ENCODE measurements around the gene GIGYF2. TPM values are rescaled to one million over a fixed set of nuclear protein-coding genes. Genes with fewer than 3 reads are reported as not detected.
A peak's percentile ranks its signal among the peaks of the same experiment; 100 is the strongest.
"Not testable (repeated sequence)": the region's sequence is repeated elsewhere in the genome, so short reads cannot be mapped to it uniquely, and the experiment has no call there.

Gene GIGYF2
- total RNA-seq, 1 donor: 58.5 TPM

DNA sequence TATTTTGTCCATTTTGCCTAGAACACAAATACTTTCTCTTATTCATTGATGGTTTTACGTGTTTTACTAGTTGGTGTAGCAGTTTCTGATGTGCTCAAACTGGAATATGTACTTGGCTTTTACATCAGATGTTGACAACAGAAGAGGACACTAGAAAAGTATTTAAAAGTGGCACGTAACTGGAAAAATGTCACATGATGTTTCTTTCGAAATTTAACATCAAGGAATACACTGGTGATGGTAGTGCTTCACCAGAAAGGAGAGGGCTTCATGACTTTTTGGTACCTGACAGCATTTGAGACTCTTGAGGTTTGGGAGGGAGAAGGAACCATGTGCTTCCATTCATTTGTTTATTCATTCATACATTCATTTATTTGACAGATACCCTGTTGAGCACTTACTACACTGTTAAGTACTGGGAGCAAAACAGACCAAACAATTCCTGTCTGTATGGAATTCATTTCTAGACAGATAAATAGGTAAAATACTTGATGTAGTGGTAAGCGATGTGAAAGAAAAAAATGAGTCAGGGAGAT, 1.5 kb downstream of the GIGYF2 start:
- DNase-seq (ENCODE audit: low read depth): peak; percentile 11
- H3K4me3 ChIP-seq (ENCODE audit: low read depth, low read length): peak overlapping the region; percentile 99
- TF ChIP-seq, protein P1, sequence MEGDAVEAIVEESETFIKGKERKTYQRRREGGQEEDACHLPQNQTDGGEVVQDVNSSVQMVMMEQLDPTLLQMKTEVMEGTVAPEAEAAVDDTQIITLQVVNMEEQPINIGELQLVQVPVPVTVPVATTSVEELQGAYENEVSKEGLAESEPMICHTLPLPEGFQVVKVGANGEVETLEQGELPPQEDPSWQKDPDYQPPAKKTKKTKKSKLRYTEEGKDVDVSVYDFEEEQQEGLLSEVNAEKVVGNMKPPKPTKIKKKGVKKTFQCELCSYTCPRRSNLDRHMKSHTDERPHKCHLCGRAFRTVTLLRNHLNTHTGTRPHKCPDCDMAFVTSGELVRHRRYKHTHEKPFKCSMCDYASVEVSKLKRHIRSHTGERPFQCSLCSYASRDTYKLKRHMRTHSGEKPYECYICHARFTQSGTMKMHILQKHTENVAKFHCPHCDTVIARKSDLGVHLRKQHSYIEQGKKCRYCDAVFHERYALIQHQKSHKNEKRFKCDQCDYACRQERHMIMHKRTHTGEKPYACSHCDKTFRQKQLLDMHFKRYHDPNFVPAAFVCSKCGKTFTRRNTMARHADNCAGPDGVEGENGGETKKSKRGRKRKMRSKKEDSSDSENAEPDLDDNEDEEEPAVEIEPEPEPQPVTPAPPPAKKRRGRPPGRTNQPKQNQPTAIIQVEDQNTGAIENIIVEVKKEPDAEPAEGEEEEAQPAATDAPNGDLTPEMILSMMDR (IDR thresholded peaks at IDR 0.05; ENCODE audit: insufficient read depth, low read length): no peak

DNA sequence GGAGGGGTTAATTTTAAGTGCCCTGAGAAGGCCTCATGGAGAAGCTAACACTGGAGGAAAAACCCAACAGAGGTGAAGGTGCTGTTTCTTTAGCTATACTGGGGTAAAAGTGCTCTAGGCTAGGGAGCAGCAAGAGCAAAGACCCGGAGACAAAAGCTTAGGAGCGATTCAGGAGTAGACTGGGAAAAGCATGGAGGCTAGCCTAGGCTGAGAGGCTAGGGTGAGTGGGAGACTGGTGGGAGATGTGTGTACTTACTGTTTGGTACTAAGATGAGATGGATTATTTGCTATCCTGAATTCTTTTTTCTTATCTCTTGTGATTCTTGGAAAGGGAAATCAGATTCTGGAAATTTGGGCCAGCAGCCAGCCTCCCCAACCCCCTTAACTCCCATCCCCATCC, 2.0 kb downstream of the GIGYF2 start:
- H3K4me3 ChIP-seq (ENCODE audit: low read depth, low read length): peak overlapping the region; percentile 47

DNA sequence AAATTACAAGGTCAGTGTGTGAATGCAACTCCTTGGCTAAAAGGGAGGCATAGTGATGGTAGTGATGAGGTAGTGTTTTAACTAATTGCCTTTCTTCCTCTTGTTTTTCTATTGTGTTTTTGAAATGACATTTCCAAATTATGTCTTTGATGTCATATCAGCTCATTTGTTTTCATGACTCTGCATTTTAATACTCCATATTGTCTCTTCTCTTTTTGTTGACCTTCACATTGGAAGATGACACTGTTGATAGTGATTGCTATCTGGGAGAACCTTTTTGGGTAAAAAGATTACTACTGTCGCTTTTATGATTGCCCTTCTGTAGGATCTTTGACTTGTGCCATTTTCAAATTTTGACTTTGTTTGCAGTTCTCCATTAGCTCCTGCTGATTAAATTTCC, 3.0 kb downstream of the GIGYF2 start:
- no peak overlapping the region for H3K4me3 ChIP-seq (ENCODE audit: low read depth, low read length)
- DNase-seq (ENCODE audit: low read depth): no peak
- TF ChIP-seq, protein P1 (IDR thresholded peaks at IDR 0.05; ENCODE audit: insufficient read depth, low read length): no peak

More for the DNA sequence above, 2.0 kb downstream of the GIGYF2 start:
- no peak for DNase-seq (ENCODE audit: low read depth)
- TF ChIP-seq, protein P1 (IDR thresholded peaks at IDR 0.05; ENCODE audit: insufficient read depth, low read length): no peak

DNA sequence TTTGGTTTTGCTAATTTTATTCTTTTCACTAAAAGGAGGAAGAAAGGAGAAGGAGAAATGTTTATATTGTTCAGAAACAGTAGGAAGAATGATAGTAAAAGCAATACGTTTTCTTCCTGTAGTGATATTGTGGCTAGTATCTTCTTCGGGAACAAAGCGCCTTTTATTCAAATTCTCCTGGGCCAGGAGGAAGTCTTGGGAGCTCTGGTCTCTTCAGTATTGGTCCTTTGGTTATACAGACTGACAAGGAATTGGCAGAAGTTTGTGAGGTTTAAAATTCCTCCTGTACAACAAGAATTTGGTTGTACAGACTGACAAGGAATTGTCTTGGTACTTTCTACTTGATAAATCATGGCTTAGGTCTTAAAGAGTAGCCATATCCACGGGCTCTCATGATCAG, 9.9 kb downstream of the GIGYF2 start:
- DNase-seq (ENCODE audit: low read depth): no peak
- TF ChIP-seq, protein P1 (IDR thresholded peaks at IDR 0.05; ENCODE audit: insufficient read depth, low read length): no peak
- H3K4me3 ChIP-seq (ENCODE audit: low read depth, low read length): no peak overlapping the region

DNA sequence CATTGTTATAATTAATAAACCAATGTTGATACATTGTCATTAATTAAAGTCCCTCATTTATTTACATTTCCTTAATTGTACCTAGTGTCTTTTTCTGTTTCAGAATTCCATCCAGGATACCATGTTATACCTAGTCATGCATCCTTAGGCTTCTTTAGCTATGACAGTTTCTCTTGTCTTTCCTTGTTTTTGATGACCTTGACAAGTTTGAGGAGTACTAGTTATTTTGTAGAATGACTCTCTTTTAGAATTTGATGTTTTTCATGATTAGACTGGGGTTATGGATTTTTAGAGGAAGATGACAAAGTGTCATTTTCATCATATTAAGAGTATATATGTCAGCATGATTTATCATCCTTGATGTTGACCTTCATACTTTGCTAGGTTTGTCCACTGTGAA, 16.4 kb downstream of the GIGYF2 start:
- TF ChIP-seq, protein P1 (IDR thresholded peaks at IDR 0.05; ENCODE audit: insufficient read depth, low read length): no peak
- no peak for DNase-seq (ENCODE audit: low read depth)
- no peak overlapping the region for H3K4me3 ChIP-seq (ENCODE audit: low read depth, low read length)

DNA sequence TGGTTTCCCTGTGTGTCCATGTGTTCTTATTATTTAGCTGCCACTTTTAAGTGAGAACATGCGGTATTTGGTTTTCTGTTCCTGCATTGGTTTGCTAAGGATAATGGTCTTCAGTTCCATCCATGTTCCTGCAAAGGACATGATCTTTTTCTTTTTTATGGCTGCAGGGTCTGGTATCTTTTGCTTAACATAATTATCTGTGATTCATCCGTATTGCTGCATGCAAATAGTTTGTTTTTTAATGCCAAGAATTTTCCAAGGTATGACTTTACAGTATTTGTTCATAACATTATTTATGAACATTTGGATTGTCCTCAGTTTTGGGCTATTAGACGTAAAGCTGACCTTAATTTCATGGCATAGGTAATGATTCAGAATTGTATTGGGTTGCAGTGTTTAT, 17.8 kb downstream of the GIGYF2 start:
- DNase-seq (ENCODE audit: low read depth): peak; percentile 10
- TF ChIP-seq, protein P1 (IDR thresholded peaks at IDR 0.05; ENCODE audit: insufficient read depth, low read length): no peak
- H3K4me3 ChIP-seq (ENCODE audit: low read depth, low read length): no peak overlapping the region

DNA sequence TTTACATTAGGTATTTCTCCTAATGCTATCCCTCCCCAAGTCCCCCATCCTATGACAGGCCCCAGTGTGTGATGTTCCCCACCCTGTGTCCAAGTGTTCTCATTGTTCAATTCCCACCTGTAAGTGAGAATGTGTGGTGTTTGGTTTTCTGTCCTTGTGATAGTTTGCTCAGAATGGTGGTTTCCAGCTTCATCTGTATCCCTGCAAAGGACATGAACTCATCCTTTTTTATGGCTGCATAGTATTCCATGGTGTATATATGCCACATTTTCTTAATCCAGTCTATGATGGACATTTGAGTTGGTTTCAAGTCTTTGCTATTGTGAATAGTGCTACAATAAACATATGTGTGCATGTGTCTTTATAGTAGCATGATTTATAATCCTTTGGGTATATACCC, 22.9 kb downstream of the GIGYF2 start:
- not testable (repeated sequence) for DNase-seq (ENCODE audit: low read depth); H3K4me3 ChIP-seq (ENCODE audit: low read depth, low read length)
